NCI-H526 (cell line): ENCODE measurements around the gene SOCS6.
A peak's percentile ranks its signal among the peaks of the same experiment; 100 is the strongest.

ENCODE experiments used
- DNase-seq, 2 experiments: peaks; one replicate each; lab custom pipeline; 2025; lab: John Stamatoyannopoulos, UW

The SOCS6 gene

DNA sequence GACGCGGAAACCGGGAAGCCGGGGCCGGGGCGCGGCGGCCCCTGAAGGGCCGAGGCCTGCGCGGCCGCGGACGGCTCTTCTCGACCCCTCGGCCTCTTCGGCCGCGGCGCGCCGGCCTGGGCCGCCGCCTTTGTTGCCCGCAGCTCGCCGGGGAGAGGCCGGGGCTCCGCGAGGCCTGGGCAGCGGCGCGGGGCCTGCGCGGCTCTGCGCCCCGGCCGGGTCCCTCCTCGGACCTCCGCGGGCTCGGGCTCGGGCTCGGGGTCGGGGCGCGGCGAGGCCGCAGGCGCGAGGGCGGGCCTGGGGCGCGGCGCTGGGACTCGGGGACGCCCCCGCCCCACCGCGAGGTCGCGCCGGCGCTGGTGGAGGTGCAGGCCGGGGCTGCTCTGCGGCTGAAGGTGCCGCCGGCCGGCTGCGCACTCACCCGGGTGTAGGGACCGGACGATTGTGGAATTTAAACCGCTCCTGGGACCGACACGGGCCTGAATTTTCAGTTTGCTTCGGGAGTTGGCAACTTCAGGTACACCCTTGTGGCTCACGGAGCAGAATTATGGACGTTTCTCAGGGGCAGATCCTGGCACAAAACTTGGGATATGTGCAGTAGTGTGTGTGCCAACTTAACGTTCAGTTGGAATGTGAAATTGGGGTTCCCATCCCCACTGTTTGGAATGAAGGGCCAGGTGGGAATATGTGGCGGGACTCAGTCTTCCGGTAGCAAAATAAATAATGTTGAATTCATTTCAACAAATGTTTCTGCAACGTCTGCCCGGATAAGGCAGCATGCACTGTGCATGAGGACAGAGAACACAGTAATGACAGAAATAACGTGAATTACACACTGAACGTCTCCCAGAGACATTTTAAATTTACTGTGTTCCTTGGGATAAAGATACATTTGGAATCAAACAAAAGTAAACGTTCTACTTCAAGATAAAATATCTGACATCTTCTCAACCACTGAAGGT is 787 bp downstream of the SOCS6 start:
- peak in 1 of 2 experiments; percentile 60 for DNase-seq

DNA sequence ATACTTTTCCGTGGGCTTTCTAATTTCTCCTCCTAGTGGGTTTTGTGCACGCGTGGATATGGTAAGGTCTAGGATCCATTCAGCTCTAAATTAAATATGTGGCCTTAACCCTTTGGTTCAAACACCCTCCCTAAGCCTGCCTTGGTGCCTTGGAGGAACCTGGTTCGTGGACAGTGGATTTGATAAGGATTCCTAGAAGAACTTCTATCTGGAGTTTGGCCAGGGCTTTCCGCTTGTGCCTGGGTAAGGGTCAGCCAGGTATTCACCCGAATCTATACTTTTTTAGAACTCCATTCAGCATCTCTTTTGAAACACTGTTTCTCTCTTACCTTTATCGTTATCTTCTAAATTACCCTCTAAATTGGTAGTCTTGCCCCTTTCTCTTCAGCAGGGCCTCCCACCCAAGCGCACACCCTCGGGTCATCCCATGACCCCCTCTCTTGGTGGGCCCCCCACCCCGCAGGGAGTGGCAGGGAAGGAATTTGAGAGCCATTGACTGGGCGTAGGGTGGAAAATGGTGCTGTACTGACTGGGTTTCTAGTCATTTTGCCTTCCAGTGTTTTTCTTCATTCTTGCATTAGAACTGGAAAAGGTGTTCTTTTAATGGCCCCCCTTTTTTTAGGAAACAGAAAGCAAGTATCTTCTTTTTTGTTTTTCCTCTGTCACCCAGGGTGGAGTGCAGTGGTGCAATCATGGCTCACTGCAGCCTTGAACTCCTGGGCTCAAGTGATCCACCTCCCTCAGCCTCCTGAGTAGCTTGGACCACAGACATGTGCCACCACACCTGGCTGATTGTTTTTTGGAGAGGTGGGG is 1.8 kb downstream of the SOCS6 start:
- DNase-seq: peak in 1 of 2 experiments; percentile 3

DNA sequence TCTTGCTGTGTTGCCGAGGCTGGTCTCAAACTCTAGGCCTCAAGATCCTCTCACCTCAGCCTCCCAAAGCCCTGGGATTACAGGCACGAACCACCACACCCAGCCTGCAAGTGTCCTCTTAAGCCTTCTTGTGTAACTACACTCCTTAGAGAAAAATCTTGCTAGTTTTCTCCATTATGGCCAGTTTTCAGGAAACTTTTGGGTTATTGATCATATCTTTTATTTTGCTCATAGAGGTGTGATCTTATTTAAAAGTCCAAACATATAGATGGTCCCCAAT is 2.4 kb downstream of the SOCS6 start:
- no peak for DNase-seq

DNA sequence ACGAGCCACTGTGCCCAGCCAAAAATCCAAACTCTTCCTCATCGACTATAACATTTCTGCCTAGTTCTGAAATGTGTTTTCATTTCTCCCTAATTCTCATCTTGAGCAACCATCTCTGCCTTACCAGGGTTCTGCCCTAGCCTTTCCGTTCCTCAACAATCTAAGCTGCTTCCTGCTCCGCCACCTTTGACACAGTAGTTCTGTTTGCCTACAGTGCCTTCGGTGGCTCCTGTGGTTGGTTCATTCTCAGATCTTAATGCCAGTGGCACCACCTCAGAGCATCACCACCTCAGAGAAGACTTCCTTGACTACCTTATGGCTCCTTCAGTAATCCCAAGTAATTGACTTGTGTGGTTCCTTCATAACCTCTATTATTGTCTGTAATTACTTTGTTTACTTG is 3.8 kb downstream of the SOCS6 start:
- DNase-seq: peak in 1 of 2 experiments; percentile 3

GRCh38 chr18:70293166-70293565 is 4.3 kb downstream of the SOCS6 start:
- DNase-seq: no peak

- DNase-seq: no peak
Observed at GRCh38 chr18:70294471-70295191, 5.8 kb downstream of the SOCS6 start.

DNA sequence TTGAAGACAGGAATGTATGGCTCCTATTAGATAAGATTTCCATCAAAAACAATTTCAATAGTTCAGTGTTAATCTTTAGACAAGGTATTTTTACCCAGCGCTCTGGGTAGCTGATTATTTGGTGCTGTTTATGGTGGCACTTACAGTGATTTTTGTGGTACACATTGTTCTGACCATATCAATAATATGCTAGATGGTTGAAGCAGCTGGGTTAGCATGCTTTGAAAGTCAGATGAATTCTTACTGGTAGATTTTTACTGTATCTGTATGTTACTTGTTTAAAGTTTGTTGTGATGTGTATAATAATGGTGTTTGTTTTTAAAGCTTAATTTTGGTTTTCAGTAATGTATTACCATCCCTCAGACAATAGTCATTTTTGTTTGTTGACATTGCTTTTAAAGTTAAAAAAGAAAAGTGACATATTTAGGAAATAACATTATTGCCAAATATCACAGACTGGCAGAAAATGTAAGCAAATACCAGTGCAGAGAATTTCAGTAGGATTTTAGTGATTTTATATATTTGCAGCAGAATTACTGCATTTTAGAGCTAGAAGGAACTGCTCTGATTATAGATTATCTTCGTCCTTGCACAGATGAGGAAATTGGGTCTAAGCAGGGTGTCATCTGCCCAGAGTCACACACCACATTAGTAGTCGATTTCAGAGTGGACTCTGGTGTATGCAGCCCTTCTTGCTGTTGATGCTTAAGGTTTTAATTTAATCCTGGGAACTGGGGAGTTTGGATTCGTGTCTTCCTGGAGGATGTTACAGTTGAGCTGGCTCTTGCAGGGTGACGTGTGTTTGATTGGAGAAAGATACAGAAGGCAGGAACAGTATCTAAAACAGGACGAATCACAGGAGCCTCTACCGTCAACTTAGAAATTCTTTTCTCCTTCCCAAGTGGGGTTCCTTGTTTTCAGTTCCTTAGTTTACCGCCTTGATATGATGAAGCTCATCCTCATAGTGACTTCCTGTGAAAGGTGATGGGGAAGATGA is 6.6 kb downstream of the SOCS6 start:
- DNase-seq: no peak

DNA sequence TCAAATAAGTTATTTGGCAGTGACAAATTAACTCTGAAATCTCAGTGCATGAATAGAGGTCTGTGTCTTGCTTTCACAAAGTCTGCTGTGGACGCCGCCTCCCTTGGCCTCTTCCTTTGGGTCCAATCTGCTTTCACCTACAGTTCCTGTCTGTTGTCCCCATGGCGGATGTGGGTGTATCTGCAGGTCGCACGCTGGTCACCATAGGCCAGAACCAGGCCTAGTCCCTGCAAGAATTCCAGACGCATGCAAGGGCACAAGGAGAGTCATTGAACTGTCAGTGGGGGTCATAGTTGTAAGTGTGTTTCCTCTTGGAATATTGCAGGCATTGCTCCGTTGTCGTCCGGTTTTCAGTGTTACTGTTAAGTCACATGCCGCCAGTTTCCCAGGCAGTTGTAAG is 7.4 kb downstream of the SOCS6 start:
- no peak for DNase-seq

GRCh38 chr18:70296781-70297180 is 7.9 kb downstream of the SOCS6 start:
- DNase-seq: no peak

- no peak for DNase-seq
Observed at GRCh38 chr18:70299393-70299792, 10.5 kb downstream of the SOCS6 start.

- no peak for DNase-seq
Observed at GRCh38 chr18:70301667-70302066, 12.8 kb downstream of the SOCS6 start.

DNA sequence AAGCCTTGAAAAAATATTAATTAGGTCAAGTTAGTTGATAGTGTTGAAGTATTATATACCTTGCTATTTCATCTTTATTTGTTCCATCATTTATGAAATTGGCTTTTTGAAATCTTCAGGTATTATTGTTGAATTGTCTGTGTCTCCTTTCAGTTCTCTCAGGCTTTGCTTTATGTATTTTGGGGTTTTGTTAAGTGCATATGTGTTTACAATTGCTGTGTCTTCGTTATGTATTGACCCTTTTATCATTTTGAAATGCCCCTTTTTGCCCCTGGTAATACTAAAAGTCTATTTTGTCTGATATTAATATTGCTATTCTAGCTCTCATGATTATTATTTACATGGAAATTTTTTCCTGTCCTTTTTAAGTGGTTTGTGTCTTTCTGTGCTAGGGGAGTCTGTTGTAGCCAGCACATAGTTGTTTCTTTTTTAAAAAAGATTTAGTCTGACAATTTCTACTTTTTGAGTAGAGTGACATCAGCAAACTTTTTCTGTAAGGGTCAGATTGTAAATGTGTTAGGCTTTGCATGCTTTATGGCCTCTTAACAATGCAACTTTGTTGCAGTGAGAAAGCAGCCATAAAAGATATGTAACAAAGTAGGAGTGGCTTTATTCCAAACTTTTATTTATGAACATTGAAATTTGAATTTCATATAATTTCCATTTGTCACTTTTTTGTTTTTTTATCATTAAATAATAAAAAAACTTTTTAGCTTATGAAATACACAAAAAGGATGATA is 19.9 kb downstream of the SOCS6 start:
- no peak for DNase-seq

GRCh38 chr18:70310560-70311320 is 21.9 kb downstream of the SOCS6 start:
- DNase-seq: no peak

DNA sequence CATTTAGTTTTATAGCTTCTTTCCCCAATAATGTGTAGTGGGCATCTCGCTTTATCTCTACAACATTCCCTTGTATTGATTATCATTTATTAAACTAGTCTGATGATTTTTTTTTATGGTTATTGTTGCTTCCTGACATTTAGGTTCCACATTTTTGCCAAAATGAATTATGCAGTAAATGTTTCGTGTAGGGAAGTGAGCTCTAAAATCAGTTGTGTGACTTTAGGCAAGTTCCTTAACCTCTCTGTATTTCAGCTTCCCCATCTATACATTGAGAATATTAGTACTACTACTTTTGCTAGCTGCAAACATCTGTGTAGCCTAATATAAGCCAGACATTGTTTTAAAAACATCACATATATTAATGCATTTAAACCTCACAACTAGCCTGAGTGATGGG is 22.9 kb downstream of the SOCS6 start:
- no peak for DNase-seq

GRCh38 chr18:70313640-70314039 is 24.8 kb downstream of the SOCS6 start:
- DNase-seq: no peak

DNA sequence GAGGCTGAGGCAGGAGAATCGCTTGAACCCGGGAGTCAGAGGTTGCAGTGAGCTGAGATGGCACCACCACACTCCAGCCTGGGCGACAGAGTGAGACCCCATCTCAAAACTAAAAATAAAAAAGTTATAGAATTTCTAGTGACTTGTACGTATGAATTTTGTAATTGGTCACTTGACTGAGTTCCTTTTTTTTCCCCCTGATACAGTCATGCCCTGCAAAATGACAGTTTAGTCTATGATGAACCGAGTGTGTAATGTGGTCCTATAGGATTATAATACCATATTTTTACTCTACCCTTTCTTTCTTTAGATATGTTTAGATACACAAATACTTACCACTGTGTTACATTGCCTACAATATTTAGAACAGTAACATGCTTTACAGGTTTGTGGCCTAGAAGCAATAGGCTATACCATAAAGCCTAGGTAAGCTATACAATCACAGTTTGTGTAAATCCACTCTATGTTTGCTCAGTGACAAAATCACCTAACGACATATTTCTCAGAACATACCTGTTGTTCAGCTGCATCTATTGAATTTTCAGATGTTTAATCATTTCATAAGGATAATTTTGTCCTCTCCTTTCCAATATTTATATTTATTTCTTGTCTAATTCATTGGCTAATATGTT is 25.4 kb downstream of the SOCS6 start:
- no peak for DNase-seq

GRCh38 chr18:70319187-70319586 is 30.3 kb downstream of the SOCS6 start:
- no peak for DNase-seq

GRCh38 chr18:70321616-70322015 is 32.8 kb downstream of the SOCS6 start:
- no peak for DNase-seq

- no peak for DNase-seq
Observed at GRCh38 chr18:70322385-70322784, 33.5 kb downstream of the SOCS6 start.
